ENCODE data around the gene STAT4.

STAT4 gene

DNA sequence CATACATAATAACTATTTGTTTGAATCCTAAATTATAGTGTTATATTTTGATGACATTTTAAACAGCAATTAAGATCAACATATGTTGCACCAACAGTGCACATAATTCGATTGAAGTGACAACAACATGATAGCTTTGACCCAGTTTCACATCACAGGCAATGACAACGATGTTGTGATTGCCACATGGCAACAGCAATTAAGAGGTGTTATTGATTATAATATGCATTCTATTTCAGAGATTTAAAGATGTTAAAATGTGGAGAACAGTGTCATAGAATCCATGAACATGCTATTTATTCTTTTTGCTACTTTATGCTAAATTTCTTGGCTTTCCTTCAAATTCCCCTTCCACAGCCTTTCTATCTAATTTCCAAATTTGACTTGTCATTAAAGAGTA lies 68.5 kb downstream of the STAT4 start:
- no peaks in the 10 kb centered on the region for H3K27me3 ChIP-seq
- TF ChIP-seq Cebpa-rat (IDR thresholded peaks at IDR 0.05) = no peak
- no peak overlapping the region for H3K4me2 ChIP-seq
- no peak overlapping the region for H3K27ac ChIP-seq
- no peaks in the 10 kb centered on the region for H4K20me1 ChIP-seq
- H3K9ac ChIP-seq = no peak overlapping the region
- H3K4me1 ChIP-seq = no peaks in the 10 kb centered on the region
- no peaks in the 10 kb centered on the region for H3K36me3 ChIP-seq
- H3K9me3 ChIP-seq (replicated peaks in 1 of 11) = peaks cover 4 to 12% (median 8%) of the 10 kb centered on the region in 11 experiments; a peak in 8 of 22 replicates
- no peak overlapping the region for H3K4me3 ChIP-seq

DNA sequence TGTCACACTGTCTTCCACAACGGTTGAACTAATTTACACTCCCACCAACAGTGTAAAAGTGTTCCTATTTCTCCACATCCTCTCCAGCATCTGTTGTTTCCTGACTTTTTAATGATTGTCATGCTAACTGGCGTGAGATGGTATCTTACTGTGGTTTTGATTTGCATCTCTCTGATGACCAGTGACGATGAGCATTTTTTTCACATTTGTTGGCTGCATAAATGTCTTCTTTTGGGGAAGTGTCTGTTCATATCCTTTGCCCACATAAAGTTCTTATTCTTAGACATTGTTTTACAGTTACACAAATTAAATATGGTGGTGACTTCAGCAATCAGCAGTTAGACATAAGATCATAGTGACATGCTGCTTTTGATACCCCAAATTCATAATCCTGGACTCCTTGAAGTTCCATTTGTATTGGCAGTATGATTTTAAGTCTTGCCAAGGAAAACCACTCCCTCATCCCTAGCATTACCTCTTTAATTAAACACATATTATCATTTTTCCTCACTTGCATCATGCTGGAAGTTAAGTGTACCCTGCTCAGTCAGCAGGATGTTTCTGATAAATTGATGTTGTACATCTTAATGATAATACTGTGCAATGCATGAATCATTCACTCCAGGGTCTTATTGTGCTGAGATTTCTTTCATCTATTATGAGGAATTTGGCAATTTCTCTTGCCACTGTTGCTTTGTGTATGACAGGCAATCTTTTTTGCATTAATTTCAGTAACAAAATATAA lies 69.2 kb downstream of the STAT4 start:
- TF ChIP-seq Cebpa-rat (IDR thresholded peaks at IDR 0.05) = no peak

DNA sequence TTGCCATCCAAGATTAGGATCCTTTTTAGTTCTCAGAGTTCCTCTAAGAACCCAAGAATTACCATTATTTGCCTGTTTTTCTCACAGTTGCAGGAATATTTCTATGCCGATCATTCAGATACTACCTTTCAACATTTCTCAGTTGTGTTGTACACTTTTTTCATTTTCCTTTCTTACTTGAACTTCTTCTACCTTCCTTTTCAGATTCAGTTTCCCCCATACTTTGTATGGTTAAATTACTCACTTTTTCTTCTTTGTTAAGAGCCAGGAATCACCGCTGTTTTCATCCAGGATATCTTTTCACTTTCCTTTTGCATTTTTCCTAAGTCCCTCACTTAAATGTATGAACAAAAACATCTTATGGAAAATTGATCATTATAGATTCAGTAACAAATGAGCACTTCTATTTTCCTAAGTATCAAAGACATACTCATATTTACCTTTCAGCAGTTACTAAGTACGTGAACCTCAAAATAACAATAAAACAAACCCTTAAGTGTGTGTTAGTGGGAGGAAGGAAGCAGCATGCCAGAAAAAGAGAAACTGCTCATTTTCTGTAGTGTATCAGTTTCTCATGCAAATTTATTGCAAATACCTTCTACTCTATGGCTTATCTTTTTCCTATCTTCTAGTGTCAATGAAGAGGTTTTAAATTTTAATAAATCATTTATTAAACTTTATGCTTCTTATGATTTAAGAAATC lies 72.5 kb downstream of the STAT4 start:
- H3K9me3 ChIP-seq (replicated peaks in 1 of 11) = 0 out of 22 replicates have a peak, but pooled peaks cover 0 to 5% (median 0%) of the 10 kb centered on the region in 11 experiments
- H3K9ac ChIP-seq = no peak overlapping the region
- no peak for TF ChIP-seq Cebpa-rat (IDR thresholded peaks at IDR 0.05)
- H3K4me1 ChIP-seq = no peaks in the 10 kb centered on the region
- no peak overlapping the region for H3K4me3 ChIP-seq
- H3K36me3 ChIP-seq = no peaks in the 10 kb centered on the region
- no peak overlapping the region for H3K4me2 ChIP-seq
- H3K27ac ChIP-seq = no peak overlapping the region
- H4K20me1 ChIP-seq = no peaks in the 10 kb centered on the region
- no peaks in the 10 kb centered on the region for H3K27me3 ChIP-seq

More for the DNA sequence above, 69.2 kb downstream of the STAT4 start:
- Histone ChIP-seq H3K4me3 (no peak overlapping the region), H3K27ac (no peak overlapping the region), H3K9ac (no peak overlapping the region), H3K4me1 (no peaks in the 10 kb centered on the region), H3K27me3 (no peaks in the 10 kb centered on the region), H3K4me2 (no peak overlapping the region), H3K36me3 (no peaks in the 10 kb centered on the region), H3K9me3 (replicated peaks in 1 of 11) (peaks cover 4 to 12% (median 8%) of the 10 kb centered on the region in 11 experiments; a peak in 8 of 22 replicates), H4K20me1 (no peaks in the 10 kb centered on the region)

DNA sequence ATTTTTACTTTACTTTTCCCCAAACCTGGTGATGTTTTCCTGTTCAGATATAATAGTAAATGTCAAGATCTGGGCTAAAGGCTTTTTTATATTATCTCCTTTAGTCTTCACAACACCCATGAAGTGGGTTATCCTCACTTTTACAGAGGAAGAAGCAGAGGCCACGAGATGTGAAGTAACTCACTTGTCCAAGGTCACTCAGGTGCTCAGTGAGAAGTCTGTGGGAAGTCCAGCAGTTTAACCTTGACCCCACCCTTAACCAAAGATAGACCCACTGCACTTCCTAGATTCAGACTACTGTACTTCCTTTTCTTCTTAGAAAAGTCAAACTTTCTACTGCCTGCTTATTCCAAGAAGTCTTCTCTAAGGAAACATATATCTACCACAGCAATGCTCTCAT lies 80.5 kb downstream of the STAT4 start:
- Histone ChIP-seq H4K20me1 (no peaks in the 10 kb centered on the region), H3K4me1 (peaks cover 6 to 10% (median 9%) of the 10 kb centered on the region in 10 experiments; a peak in 16 of 20 replicates), H3K9ac (no peak overlapping the region), H3K36me3 (no peaks in the 10 kb centered on the region), H3K27ac (no peak overlapping the region), H3K4me2 (no peak overlapping the region), H3K4me3 (no peak overlapping the region), H3K27me3 (no peaks in the 10 kb centered on the region), H3K9me3 (replicated peaks in 1 of 11) (no peaks in the 10 kb centered on the region)
- TF ChIP-seq Cebpa-rat (IDR thresholded peaks at IDR 0.05) = no peak

DNA sequence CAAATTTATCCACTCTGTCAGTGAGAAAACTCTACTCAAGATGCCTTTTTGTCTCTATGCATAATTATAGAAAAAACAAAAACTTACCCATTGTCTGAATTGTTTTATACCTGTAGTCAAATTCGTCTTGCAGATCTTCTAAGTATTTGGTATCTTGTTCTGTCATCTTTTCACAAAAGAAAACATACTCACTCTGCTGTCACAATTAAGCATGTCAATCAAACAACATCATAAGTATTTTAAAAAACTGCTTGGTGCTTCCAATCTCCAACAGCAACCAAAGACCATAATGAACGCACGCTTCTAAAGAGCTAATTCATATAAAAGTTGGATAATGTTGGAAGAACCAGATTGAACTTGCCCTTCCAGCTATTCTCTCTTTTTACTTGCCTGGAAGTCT lies 81.2 kb downstream of the STAT4 start:
- H3K36me3 ChIP-seq = no peaks in the 10 kb centered on the region
- H3K4me1 ChIP-seq = peaks cover 6 to 10% (median 9%) of the 10 kb centered on the region in 10 experiments; a peak in 16 of 20 replicates
- H3K4me2 ChIP-seq = no peak overlapping the region
- no peak overlapping the region for H3K9ac ChIP-seq
- no peak overlapping the region for H3K27ac ChIP-seq
- H3K9me3 ChIP-seq (replicated peaks in 1 of 11) = no peaks in the 10 kb centered on the region
- no peak overlapping the region for H3K4me3 ChIP-seq
- no peaks in the 10 kb centered on the region for H4K20me1 ChIP-seq
- no peaks in the 10 kb centered on the region for H3K27me3 ChIP-seq
- TF ChIP-seq Cebpa-rat (IDR thresholded peaks at IDR 0.05) = no peak

DNA sequence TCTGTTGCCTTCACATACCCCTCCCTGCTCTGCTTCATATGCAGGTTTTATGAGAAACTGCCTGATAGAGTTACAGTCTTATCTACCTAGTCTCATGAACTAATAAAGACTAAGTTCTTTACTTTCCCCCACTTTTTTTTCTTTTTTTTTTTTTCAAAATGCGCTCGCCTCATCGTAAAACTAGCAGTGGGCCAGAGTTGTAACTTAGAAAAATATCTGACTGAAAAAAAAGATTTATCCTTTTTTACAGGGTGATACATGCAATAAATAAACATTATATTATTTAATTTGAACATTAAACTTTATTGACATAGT lies 83.9 kb downstream of the STAT4 start:
- Histone ChIP-seq H3K4me2 (no peak overlapping the region), H3K4me1 (peaks cover 6 to 10% (median 9%) of the 10 kb centered on the region in 10 experiments; a peak in 16 of 20 replicates), H3K27me3 (no peaks in the 10 kb centered on the region), H3K27ac (no peak overlapping the region), H3K9me3 (replicated peaks in 1 of 11) (no peaks in the 10 kb centered on the region), H3K9ac (no peak overlapping the region), H3K36me3 (no peaks in the 10 kb centered on the region; a peak in 1 of 22 replicates), H4K20me1 (no peaks in the 10 kb centered on the region), H3K4me3 (no peak overlapping the region)
- TF ChIP-seq Cebpa-rat (IDR thresholded peaks at IDR 0.05) = no peak

DNA sequence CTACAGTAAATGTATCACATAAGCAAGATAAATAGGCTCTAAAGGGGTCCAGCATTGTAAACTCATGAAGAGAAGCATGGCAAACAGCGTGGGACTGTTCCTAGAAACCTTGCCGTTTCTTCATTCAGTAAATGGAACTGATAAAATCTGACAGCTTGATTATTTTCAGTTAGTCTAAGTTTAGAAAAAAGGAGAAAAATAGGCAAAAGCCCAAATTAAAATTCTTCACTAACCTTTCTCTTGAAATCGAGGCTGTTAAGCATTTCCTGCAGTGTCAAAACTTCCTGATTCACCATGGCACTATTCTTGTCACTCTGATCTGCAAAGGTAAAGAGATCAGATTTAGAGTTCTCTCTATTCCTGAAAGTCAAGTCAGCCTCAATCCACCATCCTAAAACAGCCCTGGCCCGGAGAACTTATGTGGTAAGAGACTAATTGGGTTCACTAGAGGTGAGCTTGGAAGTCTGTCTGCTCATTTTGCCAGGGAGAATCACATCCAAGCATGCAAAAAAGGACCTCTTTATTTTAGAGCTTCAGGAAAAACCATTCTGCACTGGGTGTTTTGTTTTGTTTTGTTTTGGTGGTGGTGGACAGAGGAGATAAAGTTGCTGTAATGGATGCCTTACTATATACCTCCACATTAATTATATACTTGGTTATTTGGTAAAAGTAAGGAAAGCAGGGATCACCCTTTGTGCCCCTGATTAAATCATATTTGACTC lies 84.4 kb downstream of the STAT4 start:
- no peaks in the 10 kb centered on the region for H4K20me1 ChIP-seq
- no peak for TF ChIP-seq Cebpa-rat (IDR thresholded peaks at IDR 0.05)
- peak overlapping the region in 10 of 11 experiments; percentile 7 to 54 (median 24); a peak in 16 of 22 replicates for H3K4me2 ChIP-seq
- H3K4me3 ChIP-seq = no peak overlapping the region
- no peak overlapping the region for H3K9ac ChIP-seq
- no peak overlapping the region for H3K27ac ChIP-seq
- no peaks in the 10 kb centered on the region; a peak in 1 of 22 replicates for H3K36me3 ChIP-seq
- H3K4me1 ChIP-seq = peaks cover 6 to 10% (median 9%) of the 10 kb centered on the region in 10 experiments; a peak in 16 of 20 replicates
- H3K27me3 ChIP-seq = no peaks in the 10 kb centered on the region
- no peaks in the 10 kb centered on the region for H3K9me3 ChIP-seq (replicated peaks in 1 of 11)

DNA sequence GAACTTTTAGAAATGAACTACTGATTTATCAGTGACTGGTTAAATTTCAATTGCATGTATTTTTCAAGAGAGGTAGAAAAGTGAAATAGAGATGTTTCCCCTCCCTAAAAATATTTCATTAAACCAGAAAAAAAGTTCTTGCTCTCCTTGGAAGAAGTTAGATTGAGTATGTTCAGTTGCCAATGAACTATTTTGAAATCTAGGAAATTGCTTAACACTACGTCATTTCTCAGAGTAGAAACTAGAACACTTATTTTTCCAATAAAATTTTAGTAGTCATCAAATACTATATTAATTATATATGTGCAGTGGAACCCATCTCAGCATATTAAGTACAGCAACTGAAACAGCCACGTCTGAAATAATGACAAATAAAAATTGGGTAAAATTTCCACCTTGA lies 85.0 kb downstream of the STAT4 start:
- Histone ChIP-seq H3K9ac (no peak overlapping the region), H3K27ac (no peak overlapping the region), H3K36me3 (no peaks in the 10 kb centered on the region; a peak in 1 of 22 replicates), H3K27me3 (no peaks in the 10 kb centered on the region), H3K4me1 (peaks cover 6 to 10% (median 9%) of the 10 kb centered on the region in 10 experiments; a peak in 16 of 20 replicates), H3K4me2 (peak overlapping the region in 10 of 11 experiments; percentile 7 to 54 (median 24); a peak in 13 of 22 replicates), H3K9me3 (replicated peaks in 1 of 11) (no peaks in the 10 kb centered on the region), H3K4me3 (no peak overlapping the region), H4K20me1 (no peaks in the 10 kb centered on the region)
- TF ChIP-seq Cebpa-rat (IDR thresholded peaks at IDR 0.05) = no peak

DNA sequence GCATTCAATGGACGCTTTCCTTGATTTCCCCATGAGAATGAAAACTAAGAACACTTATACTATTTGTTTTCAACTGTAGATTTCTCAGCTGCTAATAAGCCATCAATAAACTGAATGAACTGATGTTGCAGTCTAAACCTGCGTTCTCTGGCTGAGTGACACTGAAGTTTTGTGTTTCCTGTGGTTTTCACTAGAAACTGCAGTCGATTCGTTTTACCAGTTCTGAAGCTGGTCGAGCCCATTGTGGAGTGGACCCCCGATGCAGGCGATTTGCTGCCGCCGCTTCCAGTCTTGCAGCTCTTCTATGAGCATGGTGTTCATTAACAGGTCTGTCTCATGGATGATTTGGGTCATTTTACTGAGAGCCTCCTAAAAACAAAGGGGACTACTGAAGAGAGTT lies 86.2 kb downstream of the STAT4 start:
- Histone ChIP-seq H3K27me3 (no peaks in the 10 kb centered on the region), H3K9me3 (replicated peaks in 1 of 11) (no peaks in the 10 kb centered on the region), H3K27ac (no peak overlapping the region), H3K9ac (no peak overlapping the region), H3K4me2 (no peak overlapping the region), H3K4me1 (peaks cover 6 to 10% (median 9%) of the 10 kb centered on the region in 10 experiments; a peak in 16 of 20 replicates), H3K4me3 (no peak overlapping the region), H3K36me3 (no peaks in the 10 kb centered on the region; a peak in 1 of 22 replicates), H4K20me1 (no peaks in the 10 kb centered on the region)
- no peak for TF ChIP-seq Cebpa-rat (IDR thresholded peaks at IDR 0.05)
